Measurements from ENCODE around the gene FGFR1OP2. TPM values are rescaled to one million over a fixed set of nuclear protein-coding genes. Genes with fewer than 3 reads are reported as not detected.
"Not testable (repeated sequence)": the region's sequence is repeated elsewhere in the genome, so short reads cannot be mapped to it uniquely, and the experiment has no call there.

Gene FGFR1OP2
- total RNA-seq, 1 donor from 2014 or later: 103 TPM

DNA sequence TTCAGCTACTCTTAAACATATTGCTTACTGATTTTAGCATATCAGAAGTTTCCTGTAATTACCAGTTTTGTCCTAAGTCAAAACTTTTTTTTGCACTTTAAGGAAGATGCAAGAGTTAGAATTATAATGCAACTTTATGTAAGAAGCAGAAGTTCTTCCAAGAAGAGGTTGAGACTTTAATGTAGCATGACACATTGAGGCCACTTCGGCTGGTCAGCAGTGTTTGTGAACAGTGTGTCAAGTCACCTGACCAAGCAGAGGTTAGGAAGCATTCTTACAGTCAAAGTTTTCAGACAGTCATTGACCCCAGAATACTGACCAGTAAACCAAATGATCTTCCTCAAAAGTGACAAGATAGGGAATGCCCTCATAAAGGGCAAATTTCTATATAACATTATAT is 15.2 kb downstream of the FGFR1OP2 start:
- peaks cover 59% of the 10 kb centered on the region for H3K79me2 ChIP-seq (ENCODE audit: low read depth)
- Mint-ChIP-seq H3K9me3 (peaks cover 12% of the 10 kb centered on the region), H3K4me3 (no peak overlapping the region), H3K4me1 (no peaks in the 10 kb centered on the region), H3K36me3 (peaks cover 25% of the 10 kb centered on the region), H3K27me3 (ENCODE audit: insufficient read depth, low read depth) (no peaks in the 10 kb centered on the region), H3K27ac (peak overlapping the region; percentile 83)
- no peak overlapping the region for H3K4me3 ChIP-seq
- H3K4me1 ChIP-seq: no peaks in the 10 kb centered on the region
- no peak overlapping the region for H3K9ac ChIP-seq
- no peaks in the 10 kb centered on the region for H3K27me3 ChIP-seq
- H3K36me3 ChIP-seq: peaks cover 3% of the 10 kb centered on the region
- H3F3A ChIP-seq (ENCODE audit: low read depth): no peaks in the 10 kb centered on the region
- H4K20me1 ChIP-seq (ENCODE audit: low read depth): peaks cover 3% of the 10 kb centered on the region
- TF ChIP-seq CTCF (IDR thresholded peaks at IDR 0.05): no peak
- TF ChIP-seq EZH2phosphoT487 (IDR thresholded peaks at IDR 0.05): no peak
- no peak for TF ChIP-seq EZH2 (IDR thresholded peaks at IDR 0.05)
- H3K27ac ChIP-seq: no peak overlapping the region
- H3K4me2 ChIP-seq: no peak overlapping the region
- H3K9me3 ChIP-seq (ENCODE audit: low read depth): no peaks in the 10 kb centered on the region
- no peak overlapping the region for H2AFZ ChIP-seq (replicated peaks)
- no peak for DNase-seq (ENCODE audit: low spot score)

- H3F3A ChIP-seq (ENCODE audit: low read depth): no peaks in the 10 kb centered on the region
- H4K20me1 ChIP-seq (ENCODE audit: low read depth): peaks cover 3% of the 10 kb centered on the region
- Mint-ChIP-seq H3K27ac (no peak overlapping the region), H3K36me3 (peaks cover 23% of the 10 kb centered on the region), H3K9me3 (peaks cover 11% of the 10 kb centered on the region), H3K27me3 (ENCODE audit: insufficient read depth, low read depth) (no peaks in the 10 kb centered on the region), H3K4me1 (no peaks in the 10 kb centered on the region), H3K4me3 (no peak overlapping the region)
- H3K4me1 ChIP-seq: no peaks in the 10 kb centered on the region
- H3K79me2 ChIP-seq (ENCODE audit: low read depth): peaks cover 53% of the 10 kb centered on the region
- TF ChIP-seq EZH2phosphoT487 (IDR thresholded peaks at IDR 0.05) (no peak), EZH2 (IDR thresholded peaks at IDR 0.05) (no peak), CTCF (IDR thresholded peaks at IDR 0.05) (no peak)
- H3K36me3 ChIP-seq: peaks cover 8% of the 10 kb centered on the region
- H3K4me3 ChIP-seq: no peak overlapping the region
- H3K4me2 ChIP-seq: no peak overlapping the region
- no peak overlapping the region for H3K9ac ChIP-seq
- H3K27ac ChIP-seq: no peak overlapping the region
- no peaks in the 10 kb centered on the region for H3K27me3 ChIP-seq
- H2AFZ ChIP-seq (replicated peaks): no peak overlapping the region
- DNase-seq (ENCODE audit: low spot score): no peak
- H3K9me3 ChIP-seq (ENCODE audit: low read depth): no peaks in the 10 kb centered on the region
Measured at GRCh38 chr12:26954027-26954426, 15.8 kb downstream of the FGFR1OP2 start.

DNA sequence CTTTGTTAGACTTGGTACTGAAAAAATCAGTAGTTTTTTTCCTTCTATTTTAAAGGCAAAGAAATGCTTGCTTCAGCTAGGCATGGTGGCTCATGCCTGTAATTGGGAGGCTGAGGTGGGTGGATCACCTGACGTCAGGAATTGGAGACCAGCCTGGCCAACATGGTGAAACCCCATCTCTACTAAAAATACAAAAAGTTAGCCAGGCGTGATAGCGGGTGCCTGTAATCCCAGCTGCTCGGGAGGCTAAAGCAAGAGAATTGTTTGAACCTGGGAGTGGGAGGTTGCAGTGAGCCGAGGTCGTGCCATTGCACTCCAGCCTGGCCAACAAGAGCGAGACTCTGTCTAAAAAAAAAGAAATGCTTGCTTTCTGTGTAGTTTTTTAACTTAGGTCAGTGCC is 23.1 kb downstream of the FGFR1OP2 start:
- H3K9ac ChIP-seq; H2AFZ ChIP-seq (replicated peaks); DNase-seq (ENCODE audit: low spot score); H4K20me1 ChIP-seq (ENCODE audit: low read depth); H3K4me3 ChIP-seq; H3K27ac Mint-ChIP-seq; H3K4me1 ChIP-seq; H3K79me2 ChIP-seq (ENCODE audit: low read depth); H3K4me3 Mint-ChIP-seq; H3K27ac ChIP-seq; H3K9me3 Mint-ChIP-seq; H3K9me3 ChIP-seq (ENCODE audit: low read depth); H3F3A ChIP-seq (ENCODE audit: low read depth); H3K27me3 Mint-ChIP-seq (ENCODE audit: insufficient read depth, low read depth); H3K27me3 ChIP-seq; H3K4me1 Mint-ChIP-seq; H3K4me2 ChIP-seq: not testable (repeated sequence)
- peaks cover 12% of the 10 kb centered on the region for H3K36me3 Mint-ChIP-seq
- peaks cover 15% of the 10 kb centered on the region for H3K36me3 ChIP-seq

DNA sequence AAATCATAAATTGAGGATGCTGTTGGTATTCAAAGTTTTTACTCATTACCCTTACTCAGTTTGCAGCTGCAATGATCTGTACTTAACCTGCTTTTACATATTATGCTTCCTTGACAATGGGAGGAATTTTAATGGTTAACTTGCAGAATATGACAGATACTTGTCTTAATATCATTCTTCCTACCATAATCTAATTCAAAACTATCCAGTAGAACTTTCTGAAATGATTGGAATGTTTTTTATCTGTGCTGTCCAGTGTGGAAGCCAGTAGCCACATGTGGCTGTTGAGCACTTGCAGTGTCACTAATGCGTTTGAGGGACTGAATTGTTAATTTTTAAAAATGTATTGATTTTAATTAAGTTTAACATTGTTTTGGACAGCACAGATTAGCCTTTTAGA is 23.5 kb downstream of the FGFR1OP2 start:
- H3K4me1 Mint-ChIP-seq: no peaks in the 10 kb centered on the region
- no peaks in the 10 kb centered on the region for H3K79me2 ChIP-seq (ENCODE audit: low read depth)
- TF ChIP-seq EZH2 (IDR thresholded peaks at IDR 0.05) (no peak), CTCF (IDR thresholded peaks at IDR 0.05) (no peak), EZH2phosphoT487 (IDR thresholded peaks at IDR 0.05) (no peak)
- no peak overlapping the region for H3K4me3 ChIP-seq
- H3K27me3 ChIP-seq: no peaks in the 10 kb centered on the region
- H3K36me3 Mint-ChIP-seq: peaks cover 9% of the 10 kb centered on the region
- H4K20me1 ChIP-seq (ENCODE audit: low read depth): no peaks in the 10 kb centered on the region
- no peak overlapping the region for H3K27ac ChIP-seq
- DNase-seq (ENCODE audit: low spot score): no peak
- no peak overlapping the region for H3K9ac ChIP-seq
- H2AFZ ChIP-seq (replicated peaks): no peak overlapping the region
- no peak overlapping the region for H3K4me3 Mint-ChIP-seq
- H3K4me1 ChIP-seq: no peaks in the 10 kb centered on the region
- H3K27me3 Mint-ChIP-seq (ENCODE audit: insufficient read depth, low read depth): no peaks in the 10 kb centered on the region
- no peaks in the 10 kb centered on the region for H3F3A ChIP-seq (ENCODE audit: low read depth)
- no peaks in the 10 kb centered on the region for H3K9me3 Mint-ChIP-seq
- H3K27ac Mint-ChIP-seq: no peak overlapping the region
- no peak overlapping the region for H3K4me2 ChIP-seq
- H3K36me3 ChIP-seq: peaks cover 15% of the 10 kb centered on the region
- no peaks in the 10 kb centered on the region for H3K9me3 ChIP-seq (ENCODE audit: low read depth)
